ENCODE data around the gene PLEKHH1.

- TF ChIP-seq CTCF (IDR thresholded peaks at IDR 0.05) = no peak
- no peak for TF ChIP-seq POLR2A (IDR thresholded peaks at IDR 0.05)
These were observed 32.1 kb upstream of the PLEKHH1 start for GRCh38 chr14:67500981-67501380.
